OCI-M1 (cell line): ENCODE measurements around the gene SLC44A1.
A peak's percentile ranks its signal among the peaks of the same experiment; 100 is the strongest.

Experiments used
- DNase-seq: peaks from one replicate; lab custom pipeline; 2025; lab: John Stamatoyannopoulos, UW

SLC44A1 gene

DNA sequence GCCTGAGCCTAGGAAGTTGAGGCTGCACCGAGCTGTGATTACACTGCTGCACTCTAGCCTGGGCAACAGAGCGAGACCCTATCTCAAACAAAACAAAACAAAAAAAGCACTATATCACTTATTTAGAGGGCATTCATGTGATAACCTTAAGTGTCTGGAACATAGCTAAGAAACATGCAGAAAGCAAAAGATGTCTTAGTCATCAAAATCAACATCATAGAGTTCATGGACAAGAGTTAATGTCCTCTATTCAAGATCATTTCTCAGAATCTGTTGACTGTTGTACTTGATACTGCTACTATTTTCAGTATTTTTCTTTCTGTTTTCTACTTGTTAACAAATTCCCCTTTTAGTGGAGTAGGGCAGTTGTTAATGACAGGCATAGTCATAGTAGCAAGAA is 228.8 kb downstream of the SLC44A1 start:
- no peak for DNase-seq

DNA sequence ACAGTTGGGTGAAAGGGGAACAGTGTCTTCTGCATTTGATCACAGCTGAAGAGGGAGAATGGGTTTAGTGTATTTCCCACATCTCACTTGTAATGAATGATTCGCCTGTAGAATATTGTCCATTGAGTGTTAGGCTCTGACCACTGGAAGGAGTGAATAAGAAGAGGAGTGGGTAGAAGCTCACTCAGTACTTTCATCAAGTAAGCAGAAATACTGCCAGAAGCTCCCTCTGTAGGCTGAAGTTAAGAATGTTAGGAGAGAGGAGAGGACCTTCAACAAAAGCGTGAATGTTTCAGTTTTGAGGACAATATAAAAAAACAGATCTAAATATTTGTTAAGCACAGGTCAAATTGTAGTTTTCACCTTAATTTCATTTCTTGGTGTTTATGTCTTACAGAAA is 230.9 kb downstream of the SLC44A1 start:
- peak; percentile 43 for DNase-seq

DNA sequence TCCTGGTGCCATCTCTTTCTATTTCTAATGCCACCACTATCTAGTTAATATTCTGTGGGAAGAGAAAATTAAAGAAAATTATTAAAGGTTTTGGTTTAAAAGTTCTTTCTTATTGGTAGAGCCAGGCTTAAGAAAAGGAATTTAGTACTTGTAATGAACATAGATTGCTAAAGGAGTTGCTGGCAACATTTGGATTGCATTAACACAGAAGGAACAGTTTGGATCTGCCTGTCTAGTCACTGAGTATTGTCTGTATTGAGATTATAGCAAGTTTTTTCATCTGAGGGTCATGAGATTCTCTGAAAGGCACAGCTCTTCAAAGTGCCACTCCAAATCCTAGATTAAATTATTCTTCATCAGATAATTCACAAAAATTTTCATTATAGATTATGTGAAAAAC is 235.4 kb downstream of the SLC44A1 start:
- no peak for DNase-seq

DNA sequence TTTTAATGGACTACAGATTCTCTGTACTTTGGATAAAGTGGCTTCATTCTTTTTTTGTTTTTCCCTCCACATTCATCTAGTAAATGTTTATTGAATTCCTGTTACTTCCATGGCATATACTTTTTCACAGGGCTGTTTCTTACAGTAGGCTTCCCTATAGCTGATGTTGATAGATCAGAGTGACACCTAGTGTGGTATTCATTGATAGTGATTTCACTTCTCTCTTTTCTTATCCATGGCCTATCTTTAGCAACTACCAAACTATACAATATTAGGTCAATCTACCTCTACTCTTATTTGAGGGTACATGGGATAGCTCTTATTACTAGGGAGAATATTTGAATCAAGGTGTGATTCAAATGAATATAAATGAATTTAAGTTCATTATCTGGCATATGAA is 239.2 kb downstream of the SLC44A1 start:
- DNase-seq, result peak; percentile 25

DNA sequence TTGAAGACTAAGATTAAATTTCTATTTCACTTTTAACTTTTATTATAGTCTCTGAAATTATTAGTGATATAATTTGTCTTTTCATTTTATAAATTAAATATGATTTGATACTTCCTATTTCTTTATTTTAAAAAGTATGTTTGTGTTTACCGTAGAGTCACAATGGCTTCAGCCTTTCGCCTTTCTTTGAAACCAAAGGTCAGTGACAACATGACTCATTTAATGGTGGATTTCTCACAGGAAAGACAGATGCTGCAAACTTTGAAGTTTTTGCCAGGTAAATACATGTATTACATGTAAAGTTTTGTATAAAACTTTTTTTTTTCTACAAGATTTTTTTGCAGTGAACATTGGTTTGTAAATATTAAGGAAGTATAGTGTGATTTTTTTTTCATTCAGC is 239.8 kb downstream of the SLC44A1 start:
- DNase-seq, result no peak

DNA sequence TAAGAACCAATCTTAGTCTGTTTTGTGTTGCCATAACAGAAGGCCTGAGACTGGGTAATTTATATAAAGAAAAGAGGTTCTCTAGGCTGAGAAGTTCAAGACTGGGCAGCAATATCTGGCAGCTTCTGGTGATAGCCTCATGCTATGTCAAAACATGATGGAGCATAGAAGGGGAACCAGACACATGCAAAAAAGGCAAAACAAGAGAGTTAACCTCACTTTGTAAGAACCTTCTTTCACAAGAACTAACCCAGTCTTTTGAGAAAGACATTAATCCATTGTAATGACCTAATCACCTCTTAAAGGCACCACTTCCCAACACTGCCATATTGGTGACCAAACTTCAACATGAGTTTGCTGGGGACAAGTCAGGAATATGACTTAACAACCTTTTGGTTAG is 240.7 kb downstream of the SLC44A1 start:
- no peak for DNase-seq
